Liver (tissue), 9 donors: ENCODE measurements around the gene ZIC1. TPM values are rescaled to one million over a fixed set of nuclear protein-coding genes. Genes with fewer than 3 reads are reported as not detected.

ENCODE experiments used
- DNase-seq: peaks from one replicate; pipeline ENCODE4 v3.0.0-alpha.2; 2017; ENCODE audit warnings: low spot score
- H3K27ac ChIP-seq, 2 donors: one replicate each; pipeline ENCODE4 v1.7.0; 2013; ENCODE audit warnings: inconsistent platforms in 2 of 2, low read length in 2 of 2, control low read depth in 1 of 2, low read depth in 1 of 2, mild to moderate bottlenecking in 1 of 2
- H3K27me3 ChIP-seq, 4 donors: one replicate each; pipeline versions ENCODE4 v1.6.1 to v1.7.0; 2013; ENCODE audit warnings: low read length in 3 of 4, inconsistent platforms in 1 of 4, mild to moderate bottlenecking in 1 of 4, moderate library complexity in 1 of 4; ENCODE audit not compliant: control insufficient read depth in 4 of 4, insufficient read depth in 4 of 4
- H3K36me3 ChIP-seq, 4 donors: one replicate each; pipeline versions ENCODE4 v1.6.1 to v1.7.0; 2013; ENCODE audit warnings: low read length in 3 of 4, mild to moderate bottlenecking in 3 of 4, low read depth in 1 of 4, moderate library complexity in 1 of 4; ENCODE audit not compliant: control insufficient read depth in 4 of 4, insufficient read depth in 3 of 4
- H3K4me1 ChIP-seq, 4 donors: one replicate each; pipeline versions ENCODE4 v1.6.1 to v1.7.0; 2013; ENCODE audit warnings: low read length in 3 of 4, mild to moderate bottlenecking in 3 of 4, moderate library complexity in 1 of 4; ENCODE audit not compliant: control insufficient read depth in 4 of 4, insufficient read depth in 4 of 4
- H3K4me3 ChIP-seq, 3 donors: one replicate each; pipeline versions ENCODE4 v1.6.1 to v1.7.0; 2013; ENCODE audit warnings: low read length in 3 of 3, control low read depth in 1 of 3, low read depth in 1 of 3, mild to moderate bottlenecking in 1 of 3
- H3K9ac ChIP-seq, 2 donors: one replicate each; pipeline ENCODE4 v1.7.0; 2013; ENCODE audit warnings: low read length in 2 of 2, mild to moderate bottlenecking in 2 of 2, moderate library complexity in 2 of 2, control low read depth in 1 of 2, low read depth in 1 of 2
- H3K9me3 ChIP-seq, 4 donors: one replicate each; pipeline versions ENCODE4 v1.6.1 to v1.7.0; 2013; ENCODE audit warnings: low read length in 3 of 4; ENCODE audit not compliant: control insufficient read depth in 4 of 4
- ATF3 ChIP-seq: IDR thresholded peaks from 2 replicates; pipeline ENCODE4 v1.6.1; 2016; ENCODE audit warnings: antibody characterized with exemption
- EGR1 ChIP-seq, 2 donors: IDR thresholded peaks; 2 replicates each; pipeline ENCODE4 v1.6.1; 2016 to 2018; ENCODE audit warnings: antibody characterized with exemption in 2 of 2, low read depth in 2 of 2
- FOXA1 ChIP-seq: IDR thresholded peaks from 2 replicates; pipeline ENCODE4 v1.6.1; 2016; ENCODE audit warnings: antibody characterized with exemption
- FOXA2 ChIP-seq: IDR thresholded peaks from 2 replicates; pipeline ENCODE4 v1.6.1; 2016; ENCODE audit warnings: antibody characterized with exemption
- GABPA ChIP-seq, 2 donors: IDR thresholded peaks in 1 of 2; conservative IDR thresholded peaks in 1 of 2; 2 replicates each; pipeline ENCODE4 v1.6.1; 2016; ENCODE audit warnings: antibody characterized with exemption in 2 of 2, mild to moderate bottlenecking in 1 of 2, moderate library complexity in 1 of 2
- HNF4A ChIP-seq, 2 donors: conservative IDR thresholded peaks; 2 replicates each; pipeline ENCODE4 v1.6.1; 2016; ENCODE audit warnings: antibody characterized with exemption in 2 of 2, mild to moderate bottlenecking in 2 of 2
- HNF4G ChIP-seq: IDR thresholded peaks from 2 replicates; pipeline ENCODE4 v1.6.1; 2016; ENCODE audit warnings: antibody characterized with exemption
- JUND ChIP-seq, 2 donors: IDR thresholded peaks; 2 replicates each; pipeline ENCODE4 v1.6.1; 2016; ENCODE audit warnings: antibody characterized with exemption in 2 of 2
- MAX ChIP-seq: IDR thresholded peaks from 2 replicates; pipeline ENCODE4 v1.6.1; 2016; ENCODE audit warnings: antibody characterized with exemption
- NR2F2 ChIP-seq: IDR thresholded peaks from 2 replicates; pipeline ENCODE4 v1.6.1; 2016; ENCODE audit warnings: antibody characterized with exemption
- RAD21 ChIP-seq, 2 donors: IDR thresholded peaks; 2 replicates each; pipeline ENCODE4 v1.6.1; 2016; ENCODE audit warnings: antibody characterized with exemption in 2 of 2, mild to moderate bottlenecking in 2 of 2
- SP1 ChIP-seq: IDR thresholded peaks from 2 replicates; pipeline ENCODE4 v1.6.1; 2018; ENCODE audit warnings: antibody characterized with exemption, mild to moderate bottlenecking
- TAF1 ChIP-seq: conservative IDR thresholded peaks from 2 replicates; pipeline ENCODE4 v1.6.1; 2016; ENCODE audit warnings: antibody characterized with exemption, mild to moderate bottlenecking
- YY1 ChIP-seq: IDR thresholded peaks from 2 replicates; pipeline ENCODE4 v1.6.1; 2016; ENCODE audit warnings: antibody characterized with exemption, mild to moderate bottlenecking
- WGBS: extraction: QIAGEN DNeasy Blood & Tissue Kit; methylation state at CpG from one replicate; pipeline ENCODE4 v1.1.7; 2013; 5-methylcytosine and 5-hydroxymethylcytosine counted together
- polyA plus RNA-seq, 2 donors: library from polyadenylated mRNA; stranded (reverse) in 1 of 2; unstranded in 1 of 2; fragments of 200-250 nt in 1 of 2; fragments of >200 nt in 1 of 2; fragmentation: Nextera tagmentation in 1 of 2; extraction: Ambion mirVana in 1 of 2; gene quantifications; one replicate each; pipeline versions ENCODE4 v1.2.1 to v1.2.3, GENCODE V29; 2013 to 2015
- total RNA-seq, 2 donors: library from RNA; depleted of rRNA; stranded (reverse); fragments of >200 nt; gene quantifications; one replicate each; pipeline ENCODE4 v1.2.3, GENCODE V29; 2014
- TF ChIP-seq, protein P1 (sequence below): IDR thresholded peaks from 2 replicates; pipeline ENCODE4 v1.6.1; 2016; ENCODE audit warnings: antibody characterized with exemption
- TF ChIP-seq, protein P2 (sequence below): IDR thresholded peaks from 2 replicates; pipeline ENCODE4 v1.6.1; 2016; ENCODE audit warnings: antibody characterized with exemption, mild to moderate bottlenecking
- TF ChIP-seq, protein P3 (sequence below): fragments of 150-350 bp; IDR thresholded peaks from 2 replicates; pipeline ENCODE4 v1.5.1; 2017; ENCODE audit warnings: improper control_type of control experiment, low read depth, low read length; ENCODE audit not compliant: missing input control
- donor health status: healthy.
- donor health status: healthy.
- donor health status: healthy.
- donor health status: healthy.
- donor health status: healthy.

Gene ZIC1
- total and polyA plus RNA-seq, 4 donors = 4.4 TPM; not detected in 3

DNA sequence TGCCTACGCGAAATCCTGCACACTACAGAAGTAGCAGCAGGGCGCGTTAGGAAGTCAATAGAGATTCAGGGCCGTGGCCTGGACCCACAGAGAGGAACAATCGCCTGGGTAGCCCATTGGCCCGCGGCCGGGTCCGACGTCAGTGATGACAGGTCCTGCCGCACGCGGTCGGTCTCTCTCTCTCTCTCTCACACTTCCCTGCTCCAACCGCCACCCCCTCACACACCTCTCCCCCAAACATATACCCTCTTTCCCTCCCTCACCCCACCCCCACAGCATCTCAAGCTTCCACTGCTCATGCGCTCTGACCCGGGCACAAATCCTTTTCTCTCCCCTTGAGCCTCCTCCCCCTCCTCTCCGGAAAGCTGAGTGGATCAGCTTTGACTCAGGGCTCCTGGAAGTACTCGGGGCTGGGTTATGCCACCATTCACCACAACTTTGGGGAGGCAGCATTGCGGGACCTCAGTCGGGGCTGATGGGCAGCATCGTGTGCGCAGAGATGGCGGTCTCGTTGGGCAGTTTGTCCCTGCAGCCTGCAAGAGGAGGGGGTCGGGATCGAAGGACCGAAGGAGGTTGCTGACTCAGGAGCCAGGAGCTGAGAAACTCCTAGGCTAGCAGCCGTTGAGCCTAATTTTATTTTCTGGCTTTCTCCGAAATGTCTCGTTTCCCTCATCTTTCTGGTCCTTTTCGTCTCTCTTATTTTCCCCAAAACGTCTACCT, 11.8 kb upstream of the ZIC1 start:
- peaks cover 0 to 4% (median 0%) of the 10 kb centered on the region in 4 donors for H3K36me3 ChIP-seq
- WGBS = 26% methylated on average over 34 of the region's 34 CpGs
- H3K9ac ChIP-seq = no peak overlapping the region
- DNase-seq = no peak
- TF ChIP-seq JUND (IDR thresholded peaks at IDR 0.05) = no peak
- no peak for TF ChIP-seq MAX
- TF ChIP-seq, protein P1, sequence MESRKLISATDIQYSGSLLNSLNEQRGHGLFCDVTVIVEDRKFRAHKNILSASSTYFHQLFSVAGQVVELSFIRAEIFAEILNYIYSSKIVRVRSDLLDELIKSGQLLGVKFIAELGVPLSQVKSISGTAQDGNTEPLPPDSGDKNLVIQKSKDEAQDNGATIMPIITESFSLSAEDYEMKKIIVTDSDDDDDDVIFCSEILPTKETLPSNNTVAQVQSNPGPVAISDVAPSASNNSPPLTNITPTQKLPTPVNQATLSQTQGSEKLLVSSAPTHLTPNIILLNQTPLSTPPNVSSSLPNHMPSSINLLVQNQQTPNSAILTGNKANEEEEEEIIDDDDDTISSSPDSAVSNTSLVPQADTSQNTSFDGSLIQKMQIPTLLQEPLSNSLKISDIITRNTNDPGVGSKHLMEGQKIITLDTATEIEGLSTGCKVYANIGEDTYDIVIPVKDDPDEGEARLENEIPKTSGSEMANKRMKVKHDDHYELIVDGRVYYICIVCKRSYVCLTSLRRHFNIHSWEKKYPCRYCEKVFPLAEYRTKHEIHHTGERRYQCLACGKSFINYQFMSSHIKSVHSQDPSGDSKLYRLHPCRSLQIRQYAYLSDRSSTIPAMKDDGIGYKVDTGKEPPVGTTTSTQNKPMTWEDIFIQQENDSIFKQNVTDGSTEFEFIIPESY = no peak
- TF ChIP-seq FOXA1 = no peak
- no peak for TF ChIP-seq GABPA (IDR thresholded peaks at IDR 0.05 in 1 of 2, conservative IDR thresholded peaks at IDR 0.05 in 1 of 2)
- no peak for TF ChIP-seq ATF3
- TF ChIP-seq YY1 = no peak
- no peak for TF ChIP-seq NR2F2
- no peak for TF ChIP-seq HNF4A (conservative IDR thresholded peaks at IDR 0.05)
- no peak for TF ChIP-seq TAF1
- TF ChIP-seq FOXA2 = no peak
- no peak for TF ChIP-seq HNF4G
- TF ChIP-seq, protein P2, sequence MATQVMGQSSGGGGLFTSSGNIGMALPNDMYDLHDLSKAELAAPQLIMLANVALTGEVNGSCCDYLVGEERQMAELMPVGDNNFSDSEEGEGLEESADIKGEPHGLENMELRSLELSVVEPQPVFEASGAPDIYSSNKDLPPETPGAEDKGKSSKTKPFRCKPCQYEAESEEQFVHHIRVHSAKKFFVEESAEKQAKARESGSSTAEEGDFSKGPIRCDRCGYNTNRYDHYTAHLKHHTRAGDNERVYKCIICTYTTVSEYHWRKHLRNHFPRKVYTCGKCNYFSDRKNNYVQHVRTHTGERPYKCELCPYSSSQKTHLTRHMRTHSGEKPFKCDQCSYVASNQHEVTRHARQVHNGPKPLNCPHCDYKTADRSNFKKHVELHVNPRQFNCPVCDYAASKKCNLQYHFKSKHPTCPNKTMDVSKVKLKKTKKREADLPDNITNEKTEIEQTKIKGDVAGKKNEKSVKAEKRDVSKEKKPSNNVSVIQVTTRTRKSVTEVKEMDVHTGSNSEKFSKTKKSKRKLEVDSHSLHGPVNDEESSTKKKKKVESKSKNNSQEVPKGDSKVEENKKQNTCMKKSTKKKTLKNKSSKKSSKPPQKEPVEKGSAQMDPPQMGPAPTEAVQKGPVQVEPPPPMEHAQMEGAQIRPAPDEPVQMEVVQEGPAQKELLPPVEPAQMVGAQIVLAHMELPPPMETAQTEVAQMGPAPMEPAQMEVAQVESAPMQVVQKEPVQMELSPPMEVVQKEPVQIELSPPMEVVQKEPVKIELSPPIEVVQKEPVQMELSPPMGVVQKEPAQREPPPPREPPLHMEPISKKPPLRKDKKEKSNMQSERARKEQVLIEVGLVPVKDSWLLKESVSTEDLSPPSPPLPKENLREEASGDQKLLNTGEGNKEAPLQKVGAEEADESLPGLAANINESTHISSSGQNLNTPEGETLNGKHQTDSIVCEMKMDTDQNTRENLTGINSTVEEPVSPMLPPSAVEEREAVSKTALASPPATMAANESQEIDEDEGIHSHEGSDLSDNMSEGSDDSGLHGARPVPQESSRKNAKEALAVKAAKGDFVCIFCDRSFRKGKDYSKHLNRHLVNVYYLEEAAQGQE = no peak
- TF ChIP-seq EGR1 (IDR thresholded peaks at IDR 0.05; ENCODE audit: low read depth in 2 of 2) = no peak
- TF ChIP-seq SP1 = no peak
- H3K27ac ChIP-seq = no peak overlapping the region
- H3K4me3 ChIP-seq = no peak overlapping the region
- H3K4me1 ChIP-seq = peaks cover 9 to 28% (median 19%) of the 10 kb centered on the region in 4 donors
- peaks cover 0 to 10% (median 4%) of the 10 kb centered on the region in 4 donors for H3K27me3 ChIP-seq
- no peaks in the 10 kb centered on the region for H3K9me3 ChIP-seq

- Histone ChIP-seq H3K9ac (no peak overlapping the region), H3K4me1 (peaks cover 8 to 23% (median 15%) of the 10 kb centered on the region in 4 donors), H3K36me3 (peaks cover 0 to 4% (median 0%) of the 10 kb centered on the region in 4 donors), H3K27ac (no peak overlapping the region), H3K9me3 (no peaks in the 10 kb centered on the region), H3K27me3 (peaks cover 0 to 12% (median 4%) of the 10 kb centered on the region in 4 donors), H3K4me3 (no peak overlapping the region)
- TF ChIP-seq TAF1 (no peak), RAD21 (IDR thresholded peaks at IDR 0.05) (no peak), HNF4A (conservative IDR thresholded peaks at IDR 0.05) (no peak), FOXA1 (no peak), GABPA (IDR thresholded peaks at IDR 0.05 in 1 of 2, conservative IDR thresholded peaks at IDR 0.05 in 1 of 2) (no peak), NR2F2 (no peak), HNF4G (no peak)
- TF ChIP-seq, protein P2 = no peak
- TF ChIP-seq, protein P3, sequence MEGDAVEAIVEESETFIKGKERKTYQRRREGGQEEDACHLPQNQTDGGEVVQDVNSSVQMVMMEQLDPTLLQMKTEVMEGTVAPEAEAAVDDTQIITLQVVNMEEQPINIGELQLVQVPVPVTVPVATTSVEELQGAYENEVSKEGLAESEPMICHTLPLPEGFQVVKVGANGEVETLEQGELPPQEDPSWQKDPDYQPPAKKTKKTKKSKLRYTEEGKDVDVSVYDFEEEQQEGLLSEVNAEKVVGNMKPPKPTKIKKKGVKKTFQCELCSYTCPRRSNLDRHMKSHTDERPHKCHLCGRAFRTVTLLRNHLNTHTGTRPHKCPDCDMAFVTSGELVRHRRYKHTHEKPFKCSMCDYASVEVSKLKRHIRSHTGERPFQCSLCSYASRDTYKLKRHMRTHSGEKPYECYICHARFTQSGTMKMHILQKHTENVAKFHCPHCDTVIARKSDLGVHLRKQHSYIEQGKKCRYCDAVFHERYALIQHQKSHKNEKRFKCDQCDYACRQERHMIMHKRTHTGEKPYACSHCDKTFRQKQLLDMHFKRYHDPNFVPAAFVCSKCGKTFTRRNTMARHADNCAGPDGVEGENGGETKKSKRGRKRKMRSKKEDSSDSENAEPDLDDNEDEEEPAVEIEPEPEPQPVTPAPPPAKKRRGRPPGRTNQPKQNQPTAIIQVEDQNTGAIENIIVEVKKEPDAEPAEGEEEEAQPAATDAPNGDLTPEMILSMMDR = no peak
- WGBS = 28% methylated on average over 46 of the region's 46 CpGs
- DNase-seq = no peak
Observed at GRCh38 chr3:147397875-147398812, 11.0 kb upstream of the ZIC1 start.
